Ectodermal cell (in vitro differentiated cells): ENCODE results near the gene PTPN2.

ENCODE experiments used
- H3K27ac ChIP-seq: 2 replicates; pipeline ENCODE4 v1.7.0; 2013; ENCODE audit warnings: mild to moderate bottlenecking, low read depth, low read length; ENCODE audit not compliant: insufficient read depth, poor library complexity, severe bottlenecking
- H3K27me3 ChIP-seq: 2 replicates; pipeline ENCODE4 v1.7.0; 2013; ENCODE audit warnings: mild to moderate bottlenecking, low read length; ENCODE audit not compliant: insufficient read depth, control insufficient read depth, poor library complexity, severe bottlenecking
- H3K36me3 ChIP-seq: one replicate; pipeline ENCODE4 v1.7.0; 2013; ENCODE audit warnings: low read length; ENCODE audit not compliant: control insufficient read depth, insufficient read depth
- H3K4me1 ChIP-seq: one replicate; pipeline ENCODE4 v1.7.0; 2013; ENCODE audit warnings: low read length; ENCODE audit not compliant: control insufficient read depth, insufficient read depth
- H3K4me3 ChIP-seq: 2 replicates; pipeline ENCODE4 v1.7.0; 2013; ENCODE audit warnings: low read depth, low read length, control low read depth; ENCODE audit not compliant: insufficient read depth
- H3K9me3 ChIP-seq: 2 replicates; pipeline ENCODE4 v1.7.0; 2013; ENCODE audit warnings: mild to moderate bottlenecking, low read length, moderate library complexity; ENCODE audit not compliant: control insufficient read depth
- WGBS, 2 experiments: methylation state at CpG; one replicate each; pipeline ENCODE4 v1.1.7; 2013; ENCODE audit warnings: missing lambda C conversion rate in 2 of 2; 5-methylcytosine and 5-hydroxymethylcytosine counted together

The PTPN2 gene

DNA sequence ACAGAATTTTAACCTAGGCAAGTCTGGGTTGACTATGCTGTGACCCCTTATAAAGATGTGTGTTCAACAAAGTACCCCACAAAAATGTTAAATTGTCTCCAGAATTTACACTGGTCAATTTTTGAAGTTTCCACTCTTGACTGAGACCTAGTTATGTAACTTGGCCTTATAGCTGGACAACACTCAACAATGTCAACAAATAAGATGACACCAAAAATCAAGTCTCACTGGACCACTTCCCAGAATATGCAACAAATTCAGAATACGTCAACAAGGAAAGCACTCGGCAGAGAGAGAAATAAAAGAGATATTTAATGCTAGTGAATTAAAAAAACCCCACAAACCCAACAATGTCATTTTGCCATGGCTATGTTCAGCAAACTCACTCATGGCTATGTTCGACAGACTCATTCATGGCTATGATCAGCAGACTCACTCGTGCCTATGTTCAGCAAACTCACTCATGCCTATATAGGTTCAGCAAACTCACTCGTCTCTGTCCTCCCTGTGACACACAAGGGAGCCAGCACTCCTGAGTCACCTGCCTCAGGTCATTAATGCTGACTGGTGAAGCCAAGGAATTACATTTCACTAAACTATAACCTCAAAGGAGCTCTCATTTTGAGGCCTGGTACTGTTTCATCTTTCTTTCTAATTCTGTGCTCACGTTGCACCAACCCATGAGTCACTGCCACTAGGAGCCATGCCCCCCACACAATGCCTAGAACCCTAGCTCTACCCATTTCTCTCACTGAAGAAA, 72.7 kb downstream of the PTPN2 start:
- H3K36me3 ChIP-seq, result peaks cover 8% of the 10 kb centered on the region

DNA sequence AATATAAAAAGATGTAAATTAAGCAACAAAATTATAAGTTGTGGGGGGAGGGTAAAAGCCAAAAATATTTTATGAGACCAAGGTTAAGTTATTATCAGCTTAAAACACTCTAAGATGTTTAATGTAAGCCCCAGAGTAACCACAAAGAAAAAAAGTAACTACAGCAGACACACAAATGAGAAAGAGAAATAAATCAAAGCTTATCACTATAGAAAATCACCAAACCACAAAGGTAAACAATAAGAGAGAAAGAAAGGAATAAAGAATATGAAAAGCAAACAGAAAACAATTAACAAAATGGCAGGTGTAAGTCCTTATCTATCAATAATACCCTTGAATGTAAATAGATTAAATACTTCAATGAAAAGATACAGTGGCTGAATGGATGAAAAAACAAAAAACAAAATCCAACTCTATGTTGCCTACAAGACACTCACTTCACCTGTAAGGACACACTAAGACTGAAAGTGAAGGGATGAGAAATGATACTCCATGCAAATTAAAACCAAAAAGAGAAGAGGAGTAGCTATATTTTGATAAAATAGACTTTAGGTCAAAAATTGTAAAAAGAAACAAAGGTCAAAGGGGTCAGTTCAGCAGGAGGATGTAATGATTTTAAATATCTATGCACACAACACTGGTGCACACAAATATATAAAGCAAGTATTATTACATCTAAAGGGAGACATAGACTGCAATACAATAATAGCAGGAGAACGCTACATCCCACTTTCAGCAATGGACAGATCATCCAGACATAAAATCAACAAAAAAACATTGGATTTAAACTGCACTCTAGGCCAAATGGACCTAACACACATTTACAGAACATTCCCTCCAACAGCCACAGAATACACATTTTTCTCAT, 80.7 kb downstream of the PTPN2 start:
- Histone ChIP-seq H3K36me3 (peaks cover 3% of the 10 kb centered on the region), H3K4me1 (no peaks in the 10 kb centered on the region), H3K9me3 (no peaks in the 10 kb centered on the region), H3K4me3 (no peak overlapping the region), H3K27me3 (no peaks in the 10 kb centered on the region), H3K27ac (no peak overlapping the region)
- 92 to 94% methylated on average over 1 of the region's 1 CpG for WGBS, 2 experiments

More for the DNA sequence above, 72.7 kb downstream of the PTPN2 start:
- no peak overlapping the region for H3K27ac ChIP-seq
- H3K9me3 ChIP-seq, result no peaks in the 10 kb centered on the region
- no peaks in the 10 kb centered on the region for H3K4me1 ChIP-seq
- no peak overlapping the region for H3K4me3 ChIP-seq
- WGBS, 2 experiments, result 93 to 94% methylated on average over 4 to 5 of the region's 6 CpGs
- no peaks in the 10 kb centered on the region for H3K27me3 ChIP-seq

DNA sequence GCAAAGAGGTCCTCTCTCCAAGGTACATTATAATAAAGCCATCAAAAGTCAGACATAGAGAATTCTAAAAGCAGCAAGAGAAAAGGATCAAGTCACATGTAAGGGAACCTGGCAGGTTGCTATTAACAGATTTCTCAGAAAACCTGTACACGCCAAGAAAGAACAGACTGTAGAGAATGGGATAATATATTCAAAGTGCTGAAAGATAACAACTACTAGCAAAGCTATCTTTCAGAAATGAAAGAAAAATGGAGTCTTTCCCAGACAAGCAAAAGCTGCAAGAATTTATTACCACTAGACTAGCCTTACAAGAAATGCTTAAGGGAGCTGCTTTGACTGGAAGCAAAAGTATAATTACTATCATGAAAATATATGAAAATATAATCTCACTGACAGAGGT, 81.5 kb downstream of the PTPN2 start:
- H3K36me3 ChIP-seq, result peaks cover 3% of the 10 kb centered on the region
- H3K4me1 ChIP-seq, result no peaks in the 10 kb centered on the region
- H3K9me3 ChIP-seq, result no peaks in the 10 kb centered on the region
- H3K27me3 ChIP-seq, result no peaks in the 10 kb centered on the region
- H3K4me3 ChIP-seq, result no peak overlapping the region
- 67 to 88% methylated on average over 1 of the region's 1 CpG for WGBS, 2 experiments
- no peak overlapping the region for H3K27ac ChIP-seq

DNA sequence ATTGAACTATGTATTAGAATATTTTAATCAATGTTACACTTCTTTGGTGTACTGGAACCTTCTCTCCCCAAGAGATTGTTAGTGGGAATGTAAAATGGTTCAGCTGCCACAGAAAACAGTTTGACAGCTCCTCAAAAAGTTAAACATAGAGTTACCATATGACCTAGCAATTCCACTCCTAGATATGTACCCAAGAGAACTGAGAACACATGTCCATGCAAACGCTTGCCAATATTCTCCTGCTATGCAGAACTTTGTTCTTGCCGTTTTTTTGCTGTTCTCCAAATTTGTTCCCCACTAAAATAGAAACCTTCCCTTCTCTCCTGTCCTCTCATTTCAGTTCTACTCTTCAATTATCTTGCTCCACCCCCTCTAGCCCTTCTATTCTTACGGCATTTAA, 87.6 kb downstream of the PTPN2 start:
- no peak overlapping the region for H3K27ac ChIP-seq
- peaks cover 7% of the 10 kb centered on the region for H3K36me3 ChIP-seq
- H3K4me3 ChIP-seq, result no peak overlapping the region
- 91 to 94% methylated on average over 2 of the region's 3 CpGs for whole genome bisulfite sequencing, 2 experiments
- no peaks in the 10 kb centered on the region for H3K9me3 ChIP-seq
- H3K27me3 ChIP-seq, result no peaks in the 10 kb centered on the region
- no peaks in the 10 kb centered on the region for H3K4me1 ChIP-seq

DNA sequence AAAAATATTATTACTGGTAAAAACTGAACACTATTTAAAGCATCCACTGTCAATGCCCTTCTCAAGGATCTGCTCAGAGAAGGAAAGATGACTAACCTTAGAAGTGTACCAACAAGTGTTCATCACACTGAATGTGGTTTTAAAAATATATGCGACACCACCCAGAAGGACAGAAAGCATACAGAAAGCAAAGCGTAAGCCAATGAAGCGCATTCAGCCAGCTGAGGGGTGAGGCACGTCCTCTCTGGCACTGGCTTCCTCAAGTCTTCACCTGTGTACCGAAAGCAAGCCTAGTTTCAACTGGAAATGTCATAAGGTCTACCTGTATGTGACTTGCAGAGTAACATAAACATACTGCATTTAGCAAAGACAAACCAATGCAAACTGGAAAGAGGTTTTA, 92.4 kb downstream of the PTPN2 start:
- no peak overlapping the region for H3K4me3 ChIP-seq
- H3K27ac ChIP-seq, result no peak overlapping the region
- H3K9me3 ChIP-seq, result no peaks in the 10 kb centered on the region
- H3K36me3 ChIP-seq, result peaks cover 4% of the 10 kb centered on the region
- H3K27me3 ChIP-seq, result no peaks in the 10 kb centered on the region
- H3K4me1 ChIP-seq, result no peaks in the 10 kb centered on the region
- WGBS, 2 experiments, result 95 to 96% methylated on average over 5 of the region's 5 CpGs

DNA sequence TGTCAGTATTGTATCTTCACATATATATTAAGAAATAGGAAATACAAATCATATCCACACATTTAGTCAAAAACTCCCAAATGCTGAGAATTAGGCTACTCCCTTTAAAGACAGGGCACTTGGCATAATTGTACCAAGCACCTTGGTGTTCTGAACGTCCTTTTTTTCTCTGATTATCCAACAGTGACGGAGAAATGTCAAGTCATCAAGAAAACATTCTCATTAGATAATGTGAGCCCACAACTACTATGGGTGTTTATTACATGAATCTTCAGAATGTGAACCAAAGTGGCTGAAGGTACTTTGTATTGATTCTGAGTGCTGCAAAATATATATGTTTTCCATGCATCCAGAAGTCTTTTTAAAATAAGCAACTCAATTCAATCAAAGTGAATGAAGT, 97.4 kb downstream of the PTPN2 start:
- H3K27me3 ChIP-seq, result no peaks in the 10 kb centered on the region
- no peaks in the 10 kb centered on the region for H3K9me3 ChIP-seq
- no peak overlapping the region for H3K4me3 ChIP-seq
- no peaks in the 10 kb centered on the region for H3K4me1 ChIP-seq
- 91 to 97% methylated on average over 2 of the region's 2 CpGs for WGBS, 2 experiments
- no peak overlapping the region for H3K27ac ChIP-seq
- no peaks in the 10 kb centered on the region for H3K36me3 ChIP-seq

DNA sequence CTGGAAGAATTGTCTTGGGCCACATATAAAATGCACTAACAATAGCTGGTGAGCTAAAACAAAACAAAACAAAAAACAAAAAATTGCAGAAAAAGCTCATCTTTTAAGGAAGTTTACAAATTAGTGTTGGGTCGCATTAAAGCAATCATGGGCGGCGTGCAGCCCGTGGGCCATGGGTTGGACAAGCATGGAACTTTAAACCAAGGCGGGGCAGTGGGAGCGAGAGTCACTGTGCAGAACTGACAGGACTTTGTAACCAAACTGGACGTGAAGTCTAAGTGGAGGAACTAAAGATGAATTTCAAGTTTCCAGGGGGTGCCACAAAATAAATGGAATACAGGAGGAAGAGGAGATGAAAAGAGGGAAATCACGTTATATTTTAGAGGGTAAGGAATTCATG, 100.5 kb downstream of the PTPN2 start:
- Histone ChIP-seq H3K4me3 (no peak overlapping the region), H3K36me3 (no peaks in the 10 kb centered on the region), H3K9me3 (no peaks in the 10 kb centered on the region), H3K27ac (no peak overlapping the region), H3K27me3 (peaks cover under 1% of the 10 kb centered on the region), H3K4me1 (no peaks in the 10 kb centered on the region)
- 95 to 96% methylated on average over 8 of the region's 8 CpGs for WGBS, 2 experiments

DNA sequence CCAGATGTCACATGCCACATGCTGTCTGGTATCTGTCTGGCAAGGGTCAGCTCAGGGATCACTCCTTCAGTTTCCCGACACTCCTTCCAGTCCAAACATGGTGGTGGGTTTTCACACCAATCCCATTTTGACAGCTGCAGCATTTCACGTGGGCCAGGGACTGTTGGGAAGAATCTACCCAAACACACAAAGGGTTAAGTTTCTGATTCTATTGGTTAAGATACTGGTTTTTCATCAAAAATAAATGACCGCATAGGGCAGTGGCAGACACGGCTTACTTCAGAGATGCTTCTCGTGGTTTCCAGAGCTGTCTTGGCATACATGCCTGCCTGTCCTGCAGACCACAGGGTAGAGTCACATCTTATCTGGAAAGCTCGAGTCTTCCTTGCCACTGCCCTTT, 101.5 kb downstream of the PTPN2 start:
- WGBS, 2 experiments, result 93% methylated on average over 6 of the region's 6 CpGs
- no peaks in the 10 kb centered on the region for H3K4me1 ChIP-seq
- no peak overlapping the region for H3K27ac ChIP-seq
- H3K9me3 ChIP-seq, result no peaks in the 10 kb centered on the region
- no peaks in the 10 kb centered on the region for H3K36me3 ChIP-seq
- H3K27me3 ChIP-seq, result peaks cover 10% of the 10 kb centered on the region
- no peak overlapping the region for H3K4me3 ChIP-seq

DNA sequence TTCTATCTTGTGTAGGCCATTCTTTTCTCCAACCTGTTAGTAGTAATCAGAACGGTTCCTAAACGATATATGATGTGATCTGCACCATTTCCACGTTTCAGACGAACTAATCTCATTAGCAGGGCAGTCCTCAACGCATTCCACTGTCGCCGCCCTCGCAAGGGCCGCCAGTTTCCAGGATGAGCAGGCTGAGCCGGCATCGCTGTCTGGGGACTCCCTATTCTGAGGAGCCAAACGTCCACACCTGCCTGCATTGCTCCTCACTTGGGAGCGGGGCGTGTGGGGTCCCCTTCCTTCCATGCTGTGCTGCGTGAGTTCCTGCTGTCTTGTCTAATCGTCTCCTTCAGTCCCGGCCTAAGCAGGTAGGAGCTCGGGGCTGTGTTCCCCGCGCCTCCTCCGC, 104.6 kb downstream of the PTPN2 start:
- no peaks in the 10 kb centered on the region for H3K36me3 ChIP-seq
- H3K27me3 ChIP-seq, result peaks cover 18% of the 10 kb centered on the region
- WGBS, 2 experiments, result 93 to 94% methylated on average over 21 of the region's 21 CpGs
- no peaks in the 10 kb centered on the region for H3K4me1 ChIP-seq
- H3K4me3 ChIP-seq, result no peak overlapping the region
- no peaks in the 10 kb centered on the region for H3K9me3 ChIP-seq
- no peak overlapping the region for H3K27ac ChIP-seq

DNA sequence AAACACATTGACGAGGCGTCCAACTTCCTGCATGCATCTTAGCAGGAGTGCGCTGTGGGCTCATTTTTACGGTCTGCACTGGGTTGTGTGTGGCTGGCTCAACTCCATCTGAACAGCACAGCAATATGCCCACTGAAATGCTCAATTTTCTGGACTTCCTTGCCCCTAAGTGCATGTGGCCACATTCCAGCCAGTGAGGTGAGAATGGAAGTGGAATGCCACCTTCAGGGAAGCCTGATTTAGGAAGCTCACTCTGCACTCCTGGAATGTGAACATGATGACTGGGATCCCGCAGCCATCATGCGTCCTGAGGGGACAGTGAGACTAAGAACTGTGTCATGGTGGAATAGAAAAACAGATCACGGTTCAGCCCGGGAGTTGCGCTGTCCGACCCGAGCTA, 105.0 kb downstream of the PTPN2 start:
- Histone ChIP-seq H3K9me3 (no peaks in the 10 kb centered on the region), H3K27ac (no peak overlapping the region), H3K4me1 (no peaks in the 10 kb centered on the region), H3K27me3 (peaks cover 18% of the 10 kb centered on the region), H3K4me3 (no peak overlapping the region), H3K36me3 (no peaks in the 10 kb centered on the region)
- 95% methylated on average over 11 of the region's 11 CpGs for WGBS, 2 experiments
